GM11168 (cell line): ENCODE data around the gene KCNG4.

Source experiments
- in situ Hi-C: fragments of 300-500 bp; cut with MboI; formaldehyde crosslinking; loops from one replicate; pipeline ENCODE4 v1.12.0; 2022; ENCODE audit warnings: low sequenced_read_pairs; ENCODE audit not compliant: unreplicated experiment

KCNG4 gene

GRCh38 chr16:84266451-84266850, 26.6 kb upstream of the KCNG4 start:
- in situ Hi-C loops: no loop called here

GRCh38 chr16:84262939-84263338, 23.1 kb upstream of the KCNG4 start:
- in situ Hi-C loops: no loop called here

- in situ Hi-C loops: no loop called here
Observed at GRCh38 chr16:84262031-84262430, 22.2 kb upstream of the KCNG4 start.

- in situ Hi-C loops: no loop called here
Observed at GRCh38 chr16:84260766-84261554, 21.1 kb upstream of the KCNG4 start.

- in situ Hi-C loops: no loop called here
Observed at GRCh38 chr16:84259691-84260090, 19.9 kb upstream of the KCNG4 start.

GRCh38 chr16:84258266-84258665, 18.5 kb upstream of the KCNG4 start:
- in situ Hi-C loops: no loop called here

- in situ Hi-C loops: no loop called here
Observed at GRCh38 chr16:84255050-84255810, 15.4 kb upstream of the KCNG4 start.

- in situ Hi-C loops: no loop called here
Observed at GRCh38 chr16:84254062-84254461, 14.2 kb upstream of the KCNG4 start.

GRCh38 chr16:84253173-84253572, 13.4 kb upstream of the KCNG4 start:
- in situ Hi-C loops: no loop called here

- in situ Hi-C loops: no loop called here
Observed at GRCh38 chr16:84252184-84252583, 12.4 kb upstream of the KCNG4 start.

- in situ Hi-C loops: no loop called here
Observed at GRCh38 chr16:84247844-84248243, 8.0 kb upstream of the KCNG4 start.

GRCh38 chr16:84247331-84247730, 7.5 kb upstream of the KCNG4 start:
- in situ Hi-C loops: no loop called here

GRCh38 chr16:84246679-84247077, 6.9 kb upstream of the KCNG4 start:
- in situ Hi-C loops: no loop called here

- in situ Hi-C loops: no loop called here
Observed at GRCh38 chr16:84245956-84246678, 6.3 kb upstream of the KCNG4 start.

GRCh38 chr16:84244728-84245127, 4.9 kb upstream of the KCNG4 start:
- in situ Hi-C loops: no loop called here

GRCh38 chr16:84243732-84244131, 3.9 kb upstream of the KCNG4 start:
- in situ Hi-C loops: no loop called here

GRCh38 chr16:84242839-84243238, 3.0 kb upstream of the KCNG4 start:
- in situ Hi-C loops: no loop called here

- in situ Hi-C loops: no loop called here
Observed at GRCh38 chr16:84241778-84242177, 2.0 kb upstream of the KCNG4 start.

GRCh38 chr16:84240455-84240854, 643 bp upstream of the KCNG4 start:
- in situ Hi-C loops: no loop called here

GRCh38 chr16:84239141-84239769, 557 bp downstream of the KCNG4 start:
- in situ Hi-C loops: no loop called here
